GM20000 (cell line): Measurements from ENCODE around the gene UBXN4.
"Not testable (repeated sequence)": the region's sequence is repeated elsewhere in the genome, so short reads cannot be mapped to it uniquely, and the experiment has no call there.

Experiments used
- DNase-seq: peaks from one replicate; pipeline ENCODE4 v3.0.0; 2012; ENCODE audit warnings: low spot score
- TF ChIP-seq, protein P1 (sequence below): IDR thresholded peaks from 2 replicates; pipeline ENCODE4 v1.5.1; 2012; ENCODE audit warnings: mild to moderate bottlenecking, control low read depth; ENCODE audit errors: extremely low read depth, missing control alignments

UBXN4 gene

GRCh38 chr2:135783439-135783838 lies 41.8 kb downstream of the UBXN4 start:
- no peak for DNase-seq
- TF ChIP-seq, protein P1, sequence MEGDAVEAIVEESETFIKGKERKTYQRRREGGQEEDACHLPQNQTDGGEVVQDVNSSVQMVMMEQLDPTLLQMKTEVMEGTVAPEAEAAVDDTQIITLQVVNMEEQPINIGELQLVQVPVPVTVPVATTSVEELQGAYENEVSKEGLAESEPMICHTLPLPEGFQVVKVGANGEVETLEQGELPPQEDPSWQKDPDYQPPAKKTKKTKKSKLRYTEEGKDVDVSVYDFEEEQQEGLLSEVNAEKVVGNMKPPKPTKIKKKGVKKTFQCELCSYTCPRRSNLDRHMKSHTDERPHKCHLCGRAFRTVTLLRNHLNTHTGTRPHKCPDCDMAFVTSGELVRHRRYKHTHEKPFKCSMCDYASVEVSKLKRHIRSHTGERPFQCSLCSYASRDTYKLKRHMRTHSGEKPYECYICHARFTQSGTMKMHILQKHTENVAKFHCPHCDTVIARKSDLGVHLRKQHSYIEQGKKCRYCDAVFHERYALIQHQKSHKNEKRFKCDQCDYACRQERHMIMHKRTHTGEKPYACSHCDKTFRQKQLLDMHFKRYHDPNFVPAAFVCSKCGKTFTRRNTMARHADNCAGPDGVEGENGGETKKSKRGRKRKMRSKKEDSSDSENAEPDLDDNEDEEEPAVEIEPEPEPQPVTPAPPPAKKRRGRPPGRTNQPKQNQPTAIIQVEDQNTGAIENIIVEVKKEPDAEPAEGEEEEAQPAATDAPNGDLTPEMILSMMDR = no peak

- TF ChIP-seq, protein P1 = no peak
- no peak for DNase-seq
These were observed 43.4 kb downstream of the UBXN4 start for GRCh38 chr2:135785032-135785431.

DNA sequence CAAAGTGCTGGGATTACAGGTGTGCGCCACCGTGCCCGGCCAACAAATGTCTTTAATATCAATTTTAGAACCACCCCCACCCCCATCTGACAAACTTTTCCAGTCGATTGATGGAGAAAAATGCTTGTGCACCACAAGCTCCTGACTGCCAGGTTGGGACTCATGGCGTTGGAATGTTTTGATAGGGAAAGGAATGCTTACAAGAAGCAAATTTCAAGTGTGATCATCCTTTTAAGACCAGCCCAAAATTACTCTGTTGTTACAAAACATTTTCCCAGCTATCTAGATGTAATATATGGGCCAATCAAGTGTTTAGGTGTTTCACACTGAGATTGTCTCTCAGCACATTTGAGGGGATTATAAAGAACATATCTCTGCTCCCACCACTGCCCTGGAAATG lies 45.2 kb downstream of the UBXN4 start:
- no peak for DNase-seq
- TF ChIP-seq, protein P1 = no peak

- DNase-seq = no peak
- TF ChIP-seq, protein P1 = no peak
These were observed 48.8 kb downstream of the UBXN4 start for GRCh38 chr2:135790423-135790822.

DNA sequence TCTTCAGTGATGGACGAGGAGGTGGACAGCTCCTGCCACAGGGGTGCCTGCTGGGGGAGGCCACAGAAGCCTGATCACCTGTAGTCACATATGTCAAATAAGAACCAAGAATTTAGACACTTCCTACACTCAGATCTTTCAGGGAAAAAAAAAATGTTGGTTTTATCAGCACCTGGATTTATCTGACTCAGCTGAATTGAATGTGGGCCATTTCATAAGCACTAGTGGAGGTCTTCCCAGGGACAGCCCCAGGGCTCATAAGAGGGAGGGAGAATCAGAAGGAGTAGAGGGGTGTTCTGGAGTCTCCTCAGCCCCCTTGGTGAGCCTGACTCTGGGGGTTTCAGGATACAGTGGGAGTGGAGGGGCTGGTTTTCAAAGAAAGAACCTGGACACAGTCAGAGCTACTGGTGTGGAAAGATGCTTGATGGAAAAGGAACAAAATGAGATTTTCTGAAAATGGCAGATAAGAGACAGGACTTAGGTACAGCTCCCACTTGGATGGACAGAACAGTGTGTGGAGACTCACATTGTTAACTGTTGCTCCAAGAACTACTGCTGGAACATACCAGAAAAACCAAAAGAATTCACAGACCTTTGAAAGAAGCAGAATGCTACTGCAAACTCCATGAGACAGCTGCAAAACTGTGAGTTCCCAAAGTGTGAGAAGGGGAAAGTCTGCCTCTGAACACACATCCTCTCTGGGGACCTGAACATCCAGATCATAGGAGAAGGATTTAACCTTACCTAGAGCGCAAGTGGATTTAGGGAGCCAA lies 49.9 kb downstream of the UBXN4 start:
- TF ChIP-seq, protein P1 = no peak
- no peak for DNase-seq

DNA sequence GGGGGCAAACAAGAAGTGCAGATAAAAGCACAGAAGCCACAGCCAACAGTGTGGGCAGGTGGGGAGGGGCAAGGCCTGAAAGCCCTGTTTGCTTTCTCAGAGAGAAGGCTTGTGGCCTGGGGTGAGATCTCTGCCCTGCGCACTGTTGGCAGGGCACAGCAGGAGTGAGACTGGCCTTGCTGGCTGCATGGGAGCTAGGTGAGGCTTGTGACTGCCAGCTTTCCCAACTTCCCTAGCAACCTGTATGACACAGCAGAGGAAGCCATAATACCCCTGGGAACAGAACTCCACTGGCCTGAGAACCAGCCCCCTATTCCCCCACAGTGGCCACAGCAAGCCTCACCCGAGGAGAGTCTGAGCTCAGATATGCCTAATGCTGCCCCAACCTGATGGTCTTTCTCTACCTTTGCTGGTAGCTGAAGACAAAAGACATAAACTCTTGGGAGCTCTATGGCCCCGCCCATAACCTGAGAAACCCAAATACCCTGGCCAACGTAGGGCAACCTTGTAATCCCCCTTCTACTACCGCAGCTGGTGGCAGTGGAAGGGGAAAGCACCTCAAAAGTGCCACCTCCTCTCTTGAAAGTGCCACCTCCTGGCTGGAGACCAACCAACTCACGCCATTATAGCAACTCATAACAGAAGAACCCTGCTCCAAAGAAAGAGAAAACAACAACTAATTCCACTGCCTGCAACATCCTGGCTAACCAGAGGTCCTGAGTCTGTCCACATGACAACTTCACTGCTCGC lies 50.9 kb downstream of the UBXN4 start:
- no peak for DNase-seq
- TF ChIP-seq, protein P1 = no peak

DNA sequence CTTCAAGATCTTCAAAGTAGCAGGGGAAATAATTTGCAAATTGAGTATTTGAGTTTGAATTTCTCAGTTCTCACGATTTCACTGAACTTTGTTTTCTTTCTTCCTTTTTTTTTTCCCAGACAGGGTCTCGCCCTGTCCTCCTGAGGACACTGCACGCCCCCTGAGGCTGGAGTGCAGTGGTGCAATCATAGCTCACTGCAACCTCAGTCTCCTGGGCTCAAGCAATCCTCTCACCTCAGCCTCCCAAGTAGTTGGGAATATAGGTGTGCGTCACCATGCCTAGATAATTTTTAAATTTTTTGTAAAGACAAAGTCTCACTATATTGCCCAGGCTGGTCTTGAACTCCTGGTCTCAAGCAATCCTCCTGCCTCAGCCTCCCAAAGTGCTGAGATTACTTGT lies 54.0 kb downstream of the UBXN4 start:
- not testable (repeated sequence) for DNase-seq

DNA sequence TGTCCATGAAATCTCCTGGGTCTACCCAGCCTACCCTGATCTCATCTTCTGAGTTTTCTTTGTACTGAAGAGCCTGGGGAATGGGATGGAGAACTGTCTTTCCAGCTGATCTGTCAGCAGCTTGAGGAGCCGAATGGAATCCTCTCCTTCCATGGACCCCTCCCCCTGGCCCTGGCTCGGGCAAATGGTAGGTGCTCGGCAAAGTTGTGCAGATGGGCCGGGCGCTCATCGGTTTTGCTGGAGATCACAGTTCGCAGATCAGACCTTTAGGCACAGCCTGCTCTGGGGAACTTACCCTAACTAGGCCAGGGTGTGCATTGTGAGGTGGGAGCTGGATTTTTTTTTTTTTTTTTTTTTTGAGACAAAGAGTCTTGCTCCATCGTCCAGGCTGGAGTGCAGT lies 55.0 kb downstream of the UBXN4 start:
- no peak for DNase-seq
- TF ChIP-seq, protein P1 = no peak
